CD4-positive, alpha-beta T cell treated with Interleukin-15 for 4 hours (primary cell): Measurements from ENCODE around the gene FCHO2.

ENCODE experiments used
- DNase-seq: peaks from one replicate; pipeline ENCODE4 v3.0.0-alpha.2; 2020; ENCODE audit warnings: low spot score

The FCHO2 gene

DNA sequence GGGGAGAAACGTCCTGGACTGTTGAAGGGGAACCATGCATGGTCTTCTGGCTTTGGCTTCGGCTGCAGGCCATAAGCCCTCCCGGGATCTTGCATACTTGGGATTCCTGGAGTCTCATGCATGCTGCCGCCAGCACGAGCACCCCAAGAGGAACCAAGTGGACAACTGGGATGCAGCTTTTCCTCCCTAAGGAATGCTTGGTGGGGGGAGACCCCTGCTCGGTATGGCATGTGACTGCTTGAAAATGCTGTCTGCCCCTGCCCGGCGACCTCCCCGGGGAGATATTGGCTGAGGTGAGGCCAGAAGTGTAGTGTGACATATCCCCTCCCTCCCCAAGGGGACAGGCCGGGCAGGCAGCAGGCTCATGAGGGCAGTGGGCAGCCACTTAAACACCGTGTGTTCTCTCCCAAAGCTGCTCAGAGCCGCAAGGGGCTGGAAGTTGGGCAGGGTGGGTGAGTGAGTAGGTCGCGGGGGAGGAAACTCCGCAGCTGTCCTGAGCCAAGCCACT, 180.3 kb downstream of the FCHO2 start:
- no peak for DNase-seq

GRCh38 chr5:73137563-73138530, 182.0 kb downstream of the FCHO2 start:
- no peak for DNase-seq

DNA sequence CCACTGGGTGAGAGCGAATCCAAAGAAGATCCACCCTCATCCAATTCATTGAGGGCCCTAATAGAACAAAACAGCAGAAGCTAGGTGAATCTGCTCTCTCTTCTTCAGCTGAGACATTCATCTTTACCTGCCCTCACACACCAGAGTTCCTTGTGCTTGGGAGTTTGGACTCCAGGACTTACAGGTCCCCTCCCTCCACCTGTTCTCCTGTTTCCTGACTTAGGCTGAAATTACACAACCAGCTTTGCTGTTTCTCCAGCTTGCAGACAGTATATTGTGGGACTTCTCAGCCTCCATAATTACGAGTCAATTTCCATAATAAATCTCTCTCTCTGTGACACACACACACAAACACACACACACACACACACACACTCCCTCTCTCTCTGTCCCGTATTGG, 183.6 kb downstream of the FCHO2 start:
- no peak for DNase-seq
